Limb (tissue), 2 donors: Measurements from ENCODE around the gene CYP46A1.

Experiments used
- DNase-seq, 2 donors: peaks; one replicate each; pipeline ENCODE4 v3.0.0-alpha.2; 2016; ENCODE audit errors: extremely low spot score in 2 of 2

The CYP46A1 gene

DNA sequence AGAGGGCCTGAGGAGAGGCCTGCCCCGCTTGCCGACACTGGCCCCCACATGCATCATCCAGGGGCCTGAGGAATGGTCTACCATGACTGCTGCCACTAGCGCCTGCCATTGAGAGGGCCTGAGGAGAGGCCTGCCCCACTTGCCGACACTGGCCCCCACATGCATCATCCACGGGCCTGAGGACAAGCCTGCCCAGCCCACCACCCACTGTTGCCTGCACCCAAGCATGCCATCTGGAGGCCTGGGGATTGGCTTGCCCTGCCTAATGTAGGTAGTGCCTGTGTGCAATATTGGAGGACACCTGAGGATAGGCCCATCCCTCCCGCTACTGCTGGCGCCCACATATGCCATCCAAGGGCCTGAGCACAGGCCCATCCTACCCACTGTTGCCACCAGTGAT lies 24.4 kb downstream of the CYP46A1 start:
- no peak for DNase-seq

DNA sequence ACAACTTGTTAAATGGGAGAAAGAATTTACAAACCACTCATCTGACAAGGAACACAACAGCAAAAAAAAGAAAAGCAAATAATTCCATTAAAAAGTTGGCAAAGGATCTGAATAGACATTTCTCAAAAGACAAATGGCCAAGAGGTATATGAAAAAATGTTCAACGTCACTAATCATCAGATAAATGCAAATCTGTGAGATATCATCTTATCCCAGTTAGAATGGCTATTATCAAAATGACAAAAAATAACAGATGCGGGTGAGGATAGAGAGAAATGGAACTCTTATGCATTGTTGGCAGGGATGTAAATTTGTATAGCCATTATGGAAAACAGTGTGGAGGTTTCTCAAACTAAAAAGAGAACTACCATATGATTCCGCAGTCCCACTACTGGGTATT lies 29.9 kb downstream of the CYP46A1 start:
- no peak for DNase-seq

DNA sequence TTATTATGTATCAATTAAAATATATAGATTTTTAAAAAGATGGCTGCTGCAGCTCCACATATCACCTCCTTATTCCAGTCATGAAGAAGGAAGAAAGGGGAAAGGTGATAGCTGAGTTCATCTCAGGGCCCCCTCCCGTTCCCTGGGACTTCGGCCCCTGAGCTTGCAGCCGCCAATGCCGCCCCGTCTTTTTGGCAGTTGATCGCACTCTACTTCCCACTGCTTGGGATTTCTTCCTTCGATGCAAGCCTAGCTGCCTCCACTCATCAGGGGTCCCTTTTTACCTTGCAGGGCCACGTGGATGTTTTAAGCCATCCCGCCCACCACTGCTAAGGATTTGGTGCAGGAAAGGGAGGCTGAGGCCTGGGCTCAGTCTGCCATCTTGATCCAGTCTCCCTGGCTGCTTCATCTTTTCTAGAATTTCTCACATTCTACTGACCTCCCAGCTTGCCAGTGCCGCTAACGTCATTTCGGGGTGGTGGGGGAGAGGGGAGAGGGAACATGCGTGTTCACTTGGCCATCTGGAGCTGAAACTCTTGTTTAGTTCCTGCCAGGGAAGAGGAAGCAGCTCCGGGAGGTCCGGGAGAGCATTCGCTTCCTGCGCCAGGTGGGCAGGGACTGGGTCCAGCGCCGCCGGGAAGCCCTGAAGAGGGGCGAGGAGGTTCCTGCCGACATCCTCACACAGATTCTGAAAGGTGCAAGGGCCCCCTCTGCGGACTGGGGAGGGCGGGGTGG lies 31.3 kb downstream of the CYP46A1 start:
- no peak for DNase-seq

DNA sequence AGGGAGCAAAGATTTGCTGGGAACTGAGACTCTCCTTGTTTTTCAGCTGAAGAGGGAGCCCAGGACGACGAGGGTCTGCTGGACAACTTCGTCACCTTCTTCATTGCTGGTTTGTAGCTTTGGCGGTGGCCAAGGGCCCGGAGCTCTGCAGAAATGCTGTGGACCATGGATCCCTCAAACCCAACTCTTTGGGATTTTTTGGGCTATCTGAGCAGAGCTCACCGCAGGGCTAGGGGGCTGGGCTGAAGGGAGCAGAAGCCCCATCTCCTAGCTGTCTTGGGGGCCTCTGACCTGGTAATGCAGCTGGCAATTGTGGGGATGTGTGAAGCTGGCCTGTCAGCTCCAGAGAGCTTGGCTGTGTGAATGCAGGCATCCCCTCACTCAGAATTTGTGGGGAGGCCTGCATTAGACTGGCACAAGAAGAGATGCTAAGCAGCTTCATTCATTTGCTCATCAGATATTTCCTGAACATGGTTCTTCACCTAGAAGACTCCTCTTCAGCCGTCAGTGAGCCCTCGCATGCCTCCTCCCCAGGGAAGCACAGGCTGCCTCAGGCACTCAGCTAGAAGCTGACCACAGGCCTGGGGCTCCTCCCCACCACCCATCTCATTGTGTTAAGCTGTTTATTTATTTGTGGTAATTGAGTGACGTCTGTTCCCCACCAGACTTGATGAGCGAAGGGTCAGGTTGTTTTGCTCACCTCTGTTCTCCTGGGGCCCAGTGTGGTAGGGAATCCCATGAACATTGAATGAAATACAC lies 32.2 kb downstream of the CYP46A1 start:
- no peak for DNase-seq

DNA sequence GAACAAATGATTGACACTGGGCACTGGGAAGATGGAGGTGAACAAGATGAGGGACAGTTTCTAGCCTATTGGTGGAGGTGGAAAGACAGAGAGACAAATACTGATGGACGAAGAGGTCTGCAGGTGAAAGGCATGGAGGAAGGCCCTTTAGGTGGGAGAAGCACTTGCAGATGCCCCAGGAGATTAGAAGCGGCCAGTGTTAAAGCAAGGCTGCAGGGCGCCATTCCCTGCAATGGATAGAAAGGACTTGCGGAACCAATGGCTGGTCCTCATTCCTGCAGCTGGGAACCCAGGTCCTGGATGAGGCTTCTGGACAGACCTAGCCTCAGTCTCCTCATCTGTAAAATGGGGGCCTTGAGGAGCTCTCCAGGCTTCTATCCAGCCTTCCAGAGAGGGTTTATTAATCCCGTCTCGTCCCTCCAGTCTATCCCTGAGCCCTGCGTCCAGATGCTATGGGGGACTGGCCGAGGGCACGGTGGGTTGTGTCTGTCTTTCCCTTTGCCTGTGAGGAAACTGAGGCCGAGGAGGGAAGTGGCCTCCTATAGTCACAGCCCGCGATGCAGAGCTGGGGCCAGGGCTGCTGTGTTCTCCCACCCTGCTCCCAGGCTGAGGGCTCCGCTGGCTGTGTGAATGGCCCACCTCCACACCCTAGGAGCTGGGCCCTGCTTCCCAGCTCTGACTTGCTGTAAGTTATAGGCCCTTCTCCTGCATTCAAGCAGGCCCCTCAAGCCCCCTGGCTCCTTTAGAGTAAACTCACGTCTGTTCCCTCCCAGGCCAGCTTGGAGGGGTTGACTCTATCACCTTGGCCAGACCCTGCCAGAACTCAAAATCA lies 33.0 kb downstream of the CYP46A1 start:
- no peak for DNase-seq

DNA sequence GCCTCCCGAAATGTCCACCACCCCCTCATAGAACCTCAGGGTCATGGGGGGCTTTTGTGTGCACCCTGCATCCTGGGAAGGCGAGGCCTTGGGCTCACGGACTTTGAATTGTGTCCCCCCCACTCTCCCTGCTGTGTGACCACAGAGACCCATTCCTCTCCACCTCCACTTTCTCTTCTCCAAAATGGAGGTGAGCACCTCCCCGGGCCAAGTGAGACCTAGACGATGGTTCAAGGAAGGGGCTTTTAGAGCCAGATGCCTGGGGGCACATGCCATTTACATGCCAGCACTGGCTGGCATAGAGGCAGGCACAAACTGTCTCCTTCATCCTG lies 33.5 kb downstream of the CYP46A1 start:
- no peak for DNase-seq

DNA sequence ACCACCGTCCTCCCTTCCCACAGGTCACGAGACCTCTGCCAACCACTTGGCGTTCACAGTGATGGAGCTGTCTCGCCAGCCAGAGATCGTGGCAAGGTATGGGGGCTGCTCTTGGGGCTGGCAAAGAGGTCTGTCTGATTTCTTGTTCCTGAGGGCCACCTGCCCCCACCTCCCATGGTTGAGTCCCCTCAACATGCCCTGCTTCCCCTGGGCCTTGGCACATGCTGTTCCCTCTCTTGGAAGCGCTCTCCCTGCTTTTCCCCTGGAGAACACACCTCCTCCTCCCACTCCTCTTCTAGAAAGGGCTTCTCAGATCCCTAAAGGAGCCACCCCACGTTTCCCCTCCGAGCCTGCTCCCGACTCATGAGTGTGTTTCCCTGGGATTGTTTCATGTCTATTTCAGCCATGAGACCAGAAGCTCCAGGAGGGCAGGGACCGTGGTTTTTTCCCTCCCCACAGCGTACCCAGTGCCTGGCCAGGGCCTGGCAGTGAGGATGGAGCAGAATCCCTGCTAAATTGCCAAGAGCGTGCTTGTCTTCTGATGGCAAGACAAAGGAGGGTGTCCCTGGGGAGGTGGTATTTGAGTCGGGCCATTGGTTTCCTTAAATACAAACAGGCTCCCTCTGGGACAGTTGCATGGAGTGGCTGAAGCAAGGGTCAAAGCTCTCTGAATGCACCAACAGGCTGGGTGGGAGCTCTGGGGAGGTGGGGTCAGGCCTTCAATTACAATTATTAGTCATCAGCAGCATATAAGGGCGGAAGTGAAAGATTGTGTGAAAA lies 34.1 kb downstream of the CYP46A1 start:
- DNase-seq, result no peak

DNA sequence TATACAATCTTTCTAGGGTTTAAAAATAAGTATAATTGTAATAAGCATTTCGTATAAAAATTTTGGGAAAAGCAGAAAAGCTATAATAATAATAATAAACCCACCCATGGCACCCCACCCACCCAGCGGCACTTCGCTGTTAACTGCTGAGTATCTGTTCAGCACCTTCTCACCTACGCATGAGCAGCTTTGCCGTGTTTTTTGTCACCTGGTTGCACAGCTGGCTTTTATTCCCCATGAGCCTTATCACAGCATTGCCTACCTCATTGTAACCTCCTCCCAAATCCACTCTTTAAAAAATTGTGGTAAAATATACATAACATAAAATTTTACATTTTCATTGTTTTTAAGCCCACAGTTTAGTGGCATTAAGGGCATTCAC lies 34.7 kb downstream of the CYP46A1 start:
- DNase-seq, result no peak

DNA sequence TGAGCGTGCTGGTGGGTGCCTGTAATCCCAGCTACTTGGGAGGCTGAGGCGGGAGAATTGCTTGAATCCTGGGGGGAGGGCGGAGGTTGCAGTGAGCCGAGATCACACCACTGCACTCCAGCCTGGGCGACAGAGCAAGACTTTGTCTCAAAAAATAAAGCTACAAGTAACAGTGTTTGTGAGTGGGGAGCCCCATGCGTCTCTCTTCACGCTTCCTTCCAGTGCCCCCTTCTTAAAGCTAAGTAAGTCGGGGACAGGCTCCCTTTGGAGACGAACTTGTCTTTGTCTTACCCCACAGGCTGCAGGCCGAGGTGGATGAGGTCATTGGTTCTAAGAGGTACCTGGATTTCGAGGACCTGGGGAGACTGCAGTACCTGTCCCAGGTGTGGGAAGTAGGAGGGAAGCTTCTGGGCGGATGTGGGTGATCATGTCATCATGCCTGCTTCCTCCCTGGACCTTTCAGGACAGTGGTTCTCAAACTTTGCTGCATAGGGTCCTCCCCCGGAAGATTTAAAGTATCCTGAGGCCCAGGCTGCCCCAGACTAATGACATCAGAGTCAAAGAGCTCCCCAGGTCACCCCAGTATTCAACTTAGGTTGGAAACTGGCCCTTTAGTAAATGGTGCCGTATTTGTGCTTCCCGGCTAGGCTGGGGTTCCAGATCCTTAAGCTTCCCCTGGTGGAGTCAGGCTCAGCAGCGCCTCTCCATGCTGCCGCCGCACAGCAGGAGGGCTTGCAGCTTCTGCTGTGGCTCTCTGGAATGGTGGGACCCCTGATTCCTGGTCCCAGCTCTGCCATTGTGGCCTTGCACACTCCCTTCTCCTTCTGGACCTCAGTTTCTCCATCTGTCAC lies 37.1 kb downstream of the CYP46A1 start:
- DNase-seq, result no peak

DNA sequence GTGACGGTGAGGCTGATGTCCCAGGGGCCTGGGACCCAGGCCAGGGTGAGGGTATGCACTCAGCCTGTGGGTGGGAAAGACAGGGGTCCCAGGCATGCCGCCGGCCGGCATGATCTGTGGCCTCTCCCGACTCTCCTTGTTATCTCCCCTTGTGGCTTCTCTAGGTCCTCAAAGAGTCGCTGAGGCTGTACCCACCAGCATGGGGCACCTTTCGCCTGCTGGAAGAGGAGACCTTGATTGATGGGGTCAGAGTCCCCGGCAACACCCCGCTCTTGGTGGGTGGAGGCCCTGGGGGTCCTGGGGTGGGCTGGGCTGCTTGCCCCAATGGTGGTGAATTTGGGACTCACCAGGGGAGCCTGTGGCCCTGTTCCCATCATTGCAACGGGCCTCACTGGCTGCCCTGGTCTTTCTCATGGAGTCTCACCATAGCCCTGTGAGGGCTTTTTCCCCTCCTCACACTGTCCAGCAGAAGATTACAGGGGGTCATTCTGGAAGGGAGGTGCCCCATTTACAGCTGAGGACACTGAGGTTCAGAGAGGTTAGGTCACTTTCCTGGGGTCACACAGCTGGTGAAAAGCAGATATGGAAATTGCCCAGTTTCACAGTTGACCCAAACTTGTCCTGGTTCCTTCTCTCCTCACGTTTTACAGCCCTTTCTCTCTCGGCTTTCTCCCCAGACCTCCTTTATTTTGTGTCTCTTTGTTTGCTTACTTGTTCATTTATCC lies 37.9 kb downstream of the CYP46A1 start:
- DNase-seq, result no peak

DNA sequence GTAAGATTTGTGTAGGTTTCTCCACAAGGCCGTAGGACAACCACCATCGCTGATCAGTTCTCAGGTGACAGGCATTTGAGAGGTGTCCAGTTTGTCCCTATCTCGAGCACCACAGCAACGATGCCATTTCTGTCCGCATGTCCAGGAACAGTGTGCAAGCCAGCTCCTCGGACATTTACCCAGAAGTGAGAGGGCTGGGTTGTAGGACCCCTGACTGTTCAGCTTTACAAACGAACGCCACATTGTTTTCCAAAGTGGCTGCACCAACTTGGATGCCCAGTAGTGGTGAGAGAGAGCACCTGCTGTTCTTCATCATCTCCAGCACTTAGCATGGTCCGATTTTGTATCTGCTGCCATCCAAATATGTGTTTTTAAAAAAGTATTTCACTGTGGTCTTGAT lies 38.6 kb downstream of the CYP46A1 start:
- DNase-seq, result no peak

DNA sequence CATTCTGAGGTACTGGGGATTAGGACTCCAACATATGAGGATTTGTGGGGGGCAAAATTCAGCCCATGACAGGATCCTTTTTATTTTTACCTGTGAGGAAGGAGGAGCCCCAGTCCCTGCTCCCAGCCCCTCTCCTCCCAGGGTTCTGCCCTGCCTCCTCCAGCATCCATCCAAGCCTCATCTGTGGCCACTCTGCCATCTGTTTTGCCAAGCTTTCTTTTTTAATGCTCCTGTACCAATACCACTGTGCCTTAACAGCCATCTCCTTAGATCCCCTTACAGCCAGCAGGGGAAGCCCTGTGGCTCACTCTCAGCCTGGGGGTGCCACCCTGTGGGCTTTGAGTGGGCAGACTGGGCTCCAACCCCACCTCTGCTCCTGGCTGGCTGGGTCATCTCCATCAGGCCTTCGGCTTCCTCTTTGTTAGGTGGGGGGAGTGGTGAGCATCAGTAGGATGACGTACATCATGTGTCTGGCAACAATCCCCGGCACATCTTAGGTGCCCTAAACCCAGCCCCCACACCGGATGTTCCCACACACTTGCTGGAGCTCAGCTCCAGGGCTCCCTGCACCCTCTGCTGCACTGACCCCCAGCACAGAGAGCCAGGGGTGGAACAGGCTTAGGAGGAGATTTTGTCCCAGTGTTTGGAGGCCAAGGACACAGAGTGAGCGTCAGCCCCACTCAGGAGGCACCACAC lies 40.2 kb downstream of the CYP46A1 start:
- DNase-seq, result no peak

DNA sequence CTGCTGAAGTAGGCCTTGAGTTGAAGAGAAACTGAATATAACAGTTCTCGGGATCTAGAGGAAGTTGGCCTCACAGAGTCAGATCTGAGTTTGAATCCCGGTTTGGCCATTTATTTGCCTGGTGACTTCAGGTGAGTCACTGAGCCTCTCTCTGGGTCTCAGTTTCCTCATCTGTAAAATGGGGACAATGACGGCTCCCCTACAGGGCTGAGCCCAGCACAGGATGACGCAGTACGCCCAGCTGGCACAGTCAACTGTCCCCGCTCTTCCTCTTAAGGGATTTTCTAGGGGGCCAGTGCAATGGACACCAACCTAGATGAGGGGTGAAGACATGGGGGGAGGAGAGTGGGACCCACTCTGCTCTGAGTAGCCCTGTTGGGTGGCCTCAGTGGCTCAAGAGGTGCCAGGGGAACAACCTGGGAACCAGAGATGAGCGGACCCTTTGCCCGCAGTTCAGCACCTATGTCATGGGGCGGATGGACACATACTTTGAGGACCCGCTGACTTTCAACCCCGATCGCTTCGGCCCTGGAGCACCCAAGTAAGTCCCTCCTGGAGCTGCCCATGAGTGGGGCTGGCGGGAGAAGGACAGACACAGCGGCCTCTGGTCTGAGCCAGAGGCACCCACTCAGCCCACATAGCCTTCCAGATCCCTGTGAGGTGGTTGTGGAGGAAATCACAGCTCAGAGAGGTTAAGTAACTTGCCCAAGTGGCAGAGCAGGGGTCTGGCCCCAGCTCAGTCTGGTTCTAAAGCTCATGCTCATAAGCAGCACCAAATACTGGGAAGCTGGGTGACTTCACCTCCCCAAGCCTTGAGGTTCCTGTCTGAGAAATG lies 41.1 kb downstream of the CYP46A1 start:
- no peak for DNase-seq

DNA sequence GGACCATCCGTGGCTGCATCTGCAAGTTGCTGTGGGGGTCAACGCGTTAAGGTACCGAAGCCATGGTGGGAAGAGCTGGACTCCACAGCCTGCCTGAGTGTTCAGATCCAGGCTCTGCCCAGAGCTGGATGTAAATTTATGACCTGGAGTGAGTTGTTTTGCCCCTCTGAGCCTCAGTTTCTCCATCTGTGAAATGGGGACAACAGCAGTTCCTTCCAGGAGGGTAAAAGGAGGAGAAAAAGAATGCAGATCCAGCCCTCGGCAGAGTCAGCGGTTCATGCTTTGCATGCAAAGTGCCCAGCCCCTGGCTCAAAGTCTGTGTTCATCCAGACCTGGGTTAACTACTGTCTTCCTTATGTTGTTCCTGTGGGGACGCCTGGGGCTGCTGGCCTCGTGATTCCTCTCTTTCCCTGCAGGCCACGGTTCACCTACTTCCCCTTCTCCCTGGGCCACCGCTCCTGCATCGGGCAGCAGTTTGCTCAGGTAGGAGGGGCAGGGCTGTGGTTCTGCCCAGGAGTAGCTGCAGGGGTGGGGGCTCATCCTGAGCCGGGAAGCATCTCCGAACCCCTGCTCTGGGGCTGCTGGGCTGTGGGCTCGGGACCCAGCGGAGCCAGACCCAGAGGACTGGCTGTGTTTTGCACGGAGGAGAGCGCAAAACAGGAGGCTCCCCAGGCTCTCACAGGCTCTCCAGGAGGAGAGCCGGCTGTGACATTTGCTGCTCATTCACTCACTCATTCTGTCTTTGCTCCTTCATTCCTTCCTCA lies 41.9 kb downstream of the CYP46A1 start:
- DNase-seq, result no peak

DNA sequence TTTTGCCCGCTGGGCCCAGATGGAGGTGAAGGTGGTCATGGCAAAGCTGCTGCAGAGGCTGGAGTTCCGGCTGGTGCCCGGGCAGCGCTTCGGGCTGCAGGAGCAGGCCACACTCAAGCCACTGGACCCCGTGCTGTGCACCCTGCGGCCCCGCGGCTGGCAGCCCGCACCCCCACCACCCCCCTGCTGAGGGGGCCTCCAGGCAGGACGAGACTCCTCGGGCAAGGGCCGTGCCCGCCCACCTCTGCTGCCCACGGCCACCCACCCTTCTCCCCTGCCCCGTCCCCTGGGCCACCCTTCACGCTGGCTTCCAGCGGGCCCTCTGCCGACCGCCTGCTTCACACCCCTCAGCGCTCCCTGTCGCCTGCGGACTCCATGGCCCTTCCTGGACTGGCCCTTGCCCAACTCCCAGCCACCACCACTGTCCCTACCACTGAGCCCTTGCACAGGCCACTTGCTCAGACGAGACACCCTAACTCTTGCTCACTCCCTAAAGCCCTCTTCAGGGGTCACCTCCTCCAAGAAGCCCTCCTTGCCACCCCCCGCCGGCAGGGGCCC lies 42.5 kb downstream of the CYP46A1 start:
- no peak for DNase-seq

DNA sequence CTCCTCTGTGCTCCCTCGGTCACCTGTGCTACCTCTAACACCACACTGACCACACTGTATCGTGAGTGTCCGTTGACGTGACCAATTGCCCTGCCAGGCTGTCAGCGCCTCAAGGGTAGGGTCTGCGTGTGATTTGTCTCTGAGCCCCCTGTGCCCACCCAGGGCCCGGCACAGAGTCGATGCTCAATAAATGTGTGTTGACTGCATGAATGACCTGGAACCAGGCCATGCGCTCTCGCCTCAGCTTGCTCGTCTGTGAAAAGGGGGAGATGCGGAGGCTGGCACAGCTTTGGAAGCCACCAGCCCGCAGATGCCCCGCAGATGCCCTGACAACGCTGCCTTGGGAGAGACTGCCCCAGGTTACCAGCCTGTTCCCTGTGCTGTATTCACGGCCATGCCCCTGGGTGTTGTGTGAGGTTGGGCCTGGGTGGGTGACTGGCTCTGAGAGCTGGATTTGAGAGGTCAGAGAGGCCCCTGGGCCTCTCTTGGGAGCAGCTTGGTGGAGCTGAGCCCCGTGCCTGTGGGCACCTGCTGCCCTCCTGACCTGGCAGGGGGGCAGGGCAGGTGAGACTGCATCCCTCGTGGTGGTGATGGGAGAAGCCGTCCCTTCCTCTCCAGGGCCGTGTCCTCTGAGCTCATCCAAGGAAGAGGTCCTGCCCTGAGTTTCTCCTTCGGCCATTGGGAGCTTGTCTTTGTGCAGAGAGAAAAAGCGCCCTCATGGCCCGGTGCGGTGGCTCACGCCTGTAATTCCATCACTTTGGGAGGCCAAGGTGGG lies 43.2 kb downstream of the CYP46A1 start:
- no peak for DNase-seq
